Body of pancreas (tissue), 4 donors: ENCODE results near the gene DLG2. TPM values are rescaled to one million over a fixed set of nuclear protein-coding genes. Genes with fewer than 3 reads are reported as not detected.

Experiments used
- ATAC-seq: fragments of 150-250 bp; one replicate; pipeline ENCODE4 v1.9.1; 2016
- DNase-seq, 4 donors: peaks; one replicate each; pipeline ENCODE4 v3.0.0-alpha.2; 2019
- H3K27ac ChIP-seq, 4 donors: fragments of 200-600 bp; sonication (generic); 1 replicate in 3 of 4; 2 replicates in 1 of 4; pipeline versions ENCODE4 v1.5.1 to v1.6.1; 2016 to 2019; ENCODE audit warnings: mild to moderate bottlenecking in 1 of 4, mixed read lengths in 1 of 4, moderate library complexity in 1 of 4
- H3K27me3 ChIP-seq, 2 donors: fragments of 200-600 bp; sonication (generic); one replicate each; pipeline ENCODE4 v1.6.0; 2016; ENCODE audit warnings: mild to moderate bottlenecking in 1 of 2
- H3K36me3 ChIP-seq, 2 donors: fragments of 200-600 bp; sonication (generic); replicated peaks in 1 of 2; 2 replicates each; pipeline ENCODE4 v1.5.1; 2016; ENCODE audit warnings: low read depth in 2 of 2; ENCODE audit not compliant: insufficient read depth in 1 of 2
- H3K4me1 ChIP-seq: fragments of 200-600 bp; sonication (generic); one replicate; pipeline ENCODE4 v1.6.0; 2016
- H3K4me3 ChIP-seq, 2 donors: fragments of 200-600 bp; sonication (generic); 1 replicate in 1 of 2; 2 replicates in 1 of 2; pipeline ENCODE4 v1.5.1; 2016 to 2019
- H3K9me3 ChIP-seq, 3 donors: fragments of 200-600 bp; sonication (generic); 1 replicate in 2 of 3; 2 replicates in 1 of 3; pipeline ENCODE4 v1.5.1; 2016
- POLR2A ChIP-seq, 3 donors: fragments of 450-650 bp; IDR thresholded peaks; one replicate each; pipeline ENCODE4 v1.6.1; 2016; ENCODE audit warnings: antibody characterized with exemption in 3 of 3, mild to moderate bottlenecking in 2 of 3
- WGBS, 2 donors: methylation state at CpG; one replicate each; pipeline ENCODE4 v1.1.5; 2017; 5-methylcytosine and 5-hydroxymethylcytosine counted together
- intact Hi-C: fragments of 100-400 bp; cut with DNase I; formaldehyde crosslinking; loops from one replicate; pipeline ENCODE4 v1.15.1; 2023
- total RNA-seq, 2 donors: library from RNA; depleted of rRNA; stranded (reverse); fragments of >200 nt; gene quantifications; one replicate each; pipeline ENCODE4 v1.1.0, GENCODE V29; 2016
- TF ChIP-seq, protein P1 (sequence below), 7 experiments: fragments of 450-650 bp in 4 of 7; fragments of 200-600 bp in 3 of 7; sonication (generic) in 3 of 7; IDR thresholded peaks; one replicate each; pipeline ENCODE4 v1.5.1; 2016 to 2019; ENCODE audit warnings: antibody characterized with exemption in 7 of 7

The DLG2 gene
- total RNA-seq, 2 donors from 2014 or later, result 6.0 to 13.2 TPM

DNA sequence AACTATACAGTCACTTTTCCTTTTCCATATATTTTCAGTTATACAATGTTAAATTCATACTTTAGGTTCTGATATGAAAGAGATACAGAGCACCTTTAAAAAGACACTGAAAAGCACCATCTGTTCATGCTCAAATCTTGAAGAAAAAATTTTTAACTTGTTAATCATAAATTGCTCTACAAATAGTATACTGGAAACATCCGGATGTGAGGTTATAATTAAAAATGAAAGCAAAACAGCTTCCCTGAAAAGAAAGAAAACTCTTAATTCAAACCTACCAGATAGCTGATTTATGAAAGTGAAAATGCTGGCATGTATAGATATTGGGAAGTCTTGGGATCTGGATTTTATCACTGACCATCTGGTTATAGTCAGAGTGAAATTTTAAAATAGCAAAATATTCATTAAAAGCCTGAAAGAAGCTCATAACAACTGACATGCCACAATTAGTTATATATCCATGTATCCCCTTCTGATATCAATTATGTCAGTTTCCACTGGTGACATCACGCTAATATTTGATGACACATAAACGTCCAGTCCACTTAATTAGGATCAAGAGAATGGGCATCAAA is 740.0 kb downstream of the DLG2 start:
- WGBS, 2 donors, result 52 to 56% methylated on average over 3 of the region's 3 CpGs
- DNase-seq (no peak), ATAC-seq (no peak)
- TF ChIP-seq, protein P1, sequence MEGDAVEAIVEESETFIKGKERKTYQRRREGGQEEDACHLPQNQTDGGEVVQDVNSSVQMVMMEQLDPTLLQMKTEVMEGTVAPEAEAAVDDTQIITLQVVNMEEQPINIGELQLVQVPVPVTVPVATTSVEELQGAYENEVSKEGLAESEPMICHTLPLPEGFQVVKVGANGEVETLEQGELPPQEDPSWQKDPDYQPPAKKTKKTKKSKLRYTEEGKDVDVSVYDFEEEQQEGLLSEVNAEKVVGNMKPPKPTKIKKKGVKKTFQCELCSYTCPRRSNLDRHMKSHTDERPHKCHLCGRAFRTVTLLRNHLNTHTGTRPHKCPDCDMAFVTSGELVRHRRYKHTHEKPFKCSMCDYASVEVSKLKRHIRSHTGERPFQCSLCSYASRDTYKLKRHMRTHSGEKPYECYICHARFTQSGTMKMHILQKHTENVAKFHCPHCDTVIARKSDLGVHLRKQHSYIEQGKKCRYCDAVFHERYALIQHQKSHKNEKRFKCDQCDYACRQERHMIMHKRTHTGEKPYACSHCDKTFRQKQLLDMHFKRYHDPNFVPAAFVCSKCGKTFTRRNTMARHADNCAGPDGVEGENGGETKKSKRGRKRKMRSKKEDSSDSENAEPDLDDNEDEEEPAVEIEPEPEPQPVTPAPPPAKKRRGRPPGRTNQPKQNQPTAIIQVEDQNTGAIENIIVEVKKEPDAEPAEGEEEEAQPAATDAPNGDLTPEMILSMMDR (IDR thresholded peaks at IDR 0.05), result no peak
- TF ChIP-seq POLR2A (IDR thresholded peaks at IDR 0.05), result no peak
- no peak overlapping the region for H3K4me3 ChIP-seq
- intact Hi-C loops, result no loop called here
- no peak overlapping the region for H3K27ac ChIP-seq
- H3K27me3 ChIP-seq, result no peaks in the 10 kb centered on the region
- no peaks in the 10 kb centered on the region for H3K9me3 ChIP-seq
- no peaks in the 10 kb centered on the region for H3K36me3 ChIP-seq
- no peaks in the 10 kb centered on the region for H3K4me1 ChIP-seq

DNA sequence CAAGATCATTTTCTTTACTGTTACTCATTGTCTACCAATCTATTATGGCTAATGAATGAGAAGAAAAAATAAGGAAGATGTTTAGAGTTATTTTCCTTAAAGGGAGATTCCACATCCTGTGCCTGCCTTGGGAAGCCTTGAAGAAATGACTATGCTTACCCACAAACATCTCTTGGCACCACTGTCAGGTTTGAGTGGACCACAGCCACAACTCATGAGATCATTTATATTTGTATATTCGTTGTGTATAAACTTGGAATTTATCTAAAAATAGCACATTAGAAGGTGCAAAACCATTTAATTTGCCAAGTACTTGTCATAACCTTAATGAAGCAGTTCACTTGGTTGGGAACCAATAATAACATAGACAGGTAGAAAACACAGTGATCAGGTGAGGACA is 740.8 kb downstream of the DLG2 start:
- intact Hi-C loops, result no loop called here

DNA sequence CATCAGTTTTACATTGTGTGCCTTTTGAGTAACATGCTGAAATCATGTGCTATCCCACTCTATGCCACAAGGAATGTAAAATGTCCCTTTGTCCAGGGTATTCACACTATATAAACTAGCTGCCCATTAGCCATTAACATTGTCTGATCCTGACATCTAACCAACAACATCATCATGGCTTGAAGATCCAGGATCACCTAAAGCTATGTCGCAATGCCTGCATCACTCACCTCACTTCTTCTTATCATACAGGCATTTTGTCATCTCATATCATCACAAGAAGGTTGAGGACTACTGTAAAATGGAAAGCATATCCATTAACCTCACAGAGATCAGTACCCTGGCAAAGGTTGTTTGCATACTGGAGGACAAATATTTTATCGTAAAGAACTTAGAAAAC is 742.3 kb downstream of the DLG2 start:
- 83 to 89% methylated on average over 2 of the region's 2 CpGs for WGBS, 2 donors
- no peak overlapping the region for H3K4me3 ChIP-seq

More for the DNA sequence above, 740.8 kb downstream of the DLG2 start:
- no peak overlapping the region for H3K4me3 ChIP-seq
- no peak for TF ChIP-seq POLR2A (IDR thresholded peaks at IDR 0.05)
- TF ChIP-seq, protein P1 (IDR thresholded peaks at IDR 0.05), result no peak
- no peaks in the 10 kb centered on the region for H3K27me3 ChIP-seq
- no peaks in the 10 kb centered on the region for H3K36me3 ChIP-seq
- no peaks in the 10 kb centered on the region for H3K9me3 ChIP-seq
- no peak overlapping the region for H3K27ac ChIP-seq
- DNase-seq (no peak), ATAC-seq (no peak)
- no peaks in the 10 kb centered on the region for H3K4me1 ChIP-seq
- WGBS, 2 donors, result 0 to 27% methylated on average over 1 of the region's 1 CpG

DNA sequence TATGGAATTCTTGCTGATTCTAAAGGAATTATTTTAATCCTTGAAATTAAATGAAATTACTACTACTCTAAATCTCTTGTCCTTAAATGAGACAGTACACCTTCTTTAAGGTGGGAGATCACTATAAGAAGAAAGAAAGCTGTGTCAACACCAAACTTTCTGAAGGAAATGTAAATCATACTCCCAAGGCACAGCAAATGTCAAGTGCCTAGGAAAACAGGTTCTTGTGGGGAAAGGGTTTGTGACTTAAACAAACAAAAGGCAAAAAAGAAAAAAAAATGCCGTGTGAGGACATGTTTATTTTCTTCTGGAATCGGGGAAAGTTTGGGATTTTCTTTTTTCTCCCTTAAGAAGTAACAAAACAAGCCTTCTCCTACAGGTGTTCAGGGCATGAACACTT is 745.1 kb downstream of the DLG2 start:
- Histone ChIP-seq H3K4me1 (no peaks in the 10 kb centered on the region), H3K36me3 (no peaks in the 10 kb centered on the region), H3K4me3 (no peak overlapping the region), H3K9me3 (no peaks in the 10 kb centered on the region), H3K27me3 (no peaks in the 10 kb centered on the region), H3K27ac (no peak overlapping the region)
- ATAC-seq (no peak), DNase-seq (no peak)
- 11 to 13% methylated on average over 2 of the region's 2 CpGs for WGBS, 2 donors
- intact Hi-C loops, result no loop called here
- TF ChIP-seq, protein P1 (IDR thresholded peaks at IDR 0.05), result no peak

More for the DNA sequence above, 742.3 kb downstream of the DLG2 start:
- no peaks in the 10 kb centered on the region for H3K36me3 ChIP-seq
- H3K27me3 ChIP-seq, result no peaks in the 10 kb centered on the region
- no peak overlapping the region for H3K27ac ChIP-seq
- TF ChIP-seq, protein P1 (IDR thresholded peaks at IDR 0.05), result no peak
- TF ChIP-seq POLR2A (IDR thresholded peaks at IDR 0.05), result no peak
- no peaks in the 10 kb centered on the region for H3K9me3 ChIP-seq
- no peaks in the 10 kb centered on the region for H3K4me1 ChIP-seq
- intact Hi-C loops, result no loop called here
- DNase-seq, result no peak
- no peak for ATAC-seq

DNA sequence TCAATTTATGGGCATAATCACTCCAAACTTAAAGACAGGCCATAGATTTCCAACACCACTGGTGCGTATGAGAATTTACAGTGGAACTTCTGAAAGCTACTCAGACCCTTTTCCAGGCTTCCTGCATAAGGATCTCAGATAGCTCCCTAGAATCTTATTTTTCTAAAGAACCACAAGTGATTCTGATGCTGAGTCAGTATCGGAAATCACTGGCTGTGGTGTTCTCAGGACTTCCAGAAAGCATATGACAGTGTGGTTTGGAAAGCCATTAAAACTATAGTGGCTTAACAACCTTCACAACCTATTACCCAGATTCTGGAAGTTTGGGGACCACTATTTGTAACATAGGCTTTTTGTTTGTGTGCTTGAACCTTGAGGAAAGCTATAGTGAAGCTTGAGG is 756.0 kb downstream of the DLG2 start:
- no peaks in the 10 kb centered on the region for H3K9me3 ChIP-seq

More for the DNA sequence above, 756.0 kb downstream of the DLG2 start:
- no peak overlapping the region for H3K27ac ChIP-seq
- no peak overlapping the region for H3K4me3 ChIP-seq
- no peaks in the 10 kb centered on the region for H3K27me3 ChIP-seq
- intact Hi-C loops, result no loop called here
- TF ChIP-seq POLR2A (IDR thresholded peaks at IDR 0.05), result no peak
- TF ChIP-seq, protein P1 (IDR thresholded peaks at IDR 0.05), result no peak
- WGBS, 2 donors, result 84 to 98% methylated on average over 2 of the region's 2 CpGs
- DNase-seq (no peak), ATAC-seq (no peak)
- H3K4me1 ChIP-seq, result peaks cover 5% of the 10 kb centered on the region
- no peaks in the 10 kb centered on the region for H3K36me3 ChIP-seq
